HPDE6-E6E7 (cell line): ENCODE data around the gene NALCN.

Experiments
- DNase-seq: peaks from one replicate; pipeline ENCODE4 v3.0.0; 2011; ENCODE audit warnings: missing footprints; ENCODE audit errors: extremely low spot score

NALCN gene

GRCh38 chr13:101416181-101417042, at the start of gene NALCN:
TSS of gene NALCN (minus strand) at chr13:101416508. CDS start at chr13:101399126, 17,382 bp downstream.
- no peak for DNase-seq

GRCh38 chr13:101465877-101466276, 49.6 kb upstream of the NALCN start:
- no peak for DNase-seq

- DNase-seq = no peak
Observed at GRCh38 chr13:101457176-101457575, 40.9 kb upstream of the NALCN start.

- peak; percentile 79 for DNase-seq
Observed at GRCh38 chr13:101455863-101456262, 39.6 kb upstream of the NALCN start.

GRCh38 chr13:101454767-101455166, 38.5 kb upstream of the NALCN start:
- DNase-seq = no peak

GRCh38 chr13:101453784-101454201, 37.5 kb upstream of the NALCN start:
- DNase-seq = no peak

- no peak for DNase-seq
Observed at GRCh38 chr13:101452519-101453485, 36.5 kb upstream of the NALCN start, which contains the start of gene ITGBL1. TSS of gene ITGBL1 (plus strand) at chr13:101452675. CDS start at chr13:101452834, 159 bp downstream.

GRCh38 chr13:101451641-101452040, 35.3 kb upstream of the NALCN start:
- DNase-seq = no peak

GRCh38 chr13:101450749-101451130, 34.4 kb upstream of the NALCN start:
- no peak for DNase-seq

- peak; percentile 43 for DNase-seq
Observed at GRCh38 chr13:101449790-101450748, 33.8 kb upstream of the NALCN start.

GRCh38 chr13:101447852-101448251, 31.5 kb upstream of the NALCN start:
- DNase-seq = no peak

- no peak for DNase-seq
Observed at GRCh38 chr13:101434486-101434885, 18.2 kb upstream of the NALCN start.

- DNase-seq = no peak
Observed at GRCh38 chr13:101433895-101434294, 17.6 kb upstream of the NALCN start.

GRCh38 chr13:101429733-101430132, 13.4 kb upstream of the NALCN start:
- DNase-seq = no peak

- DNase-seq = no peak
Observed at GRCh38 chr13:101425623-101426022, 9.3 kb upstream of the NALCN start.

GRCh38 chr13:101425156-101425471, 8.8 kb upstream of the NALCN start:
- no peak for DNase-seq

GRCh38 chr13:101424381-101425155, 8.3 kb upstream of the NALCN start:
- DNase-seq = no peak

GRCh38 chr13:101423872-101424271, 7.6 kb upstream of the NALCN start:
- DNase-seq = no peak

- DNase-seq = no peak
Observed at GRCh38 chr13:101417501-101417900, 1.2 kb upstream of the NALCN start.

- no peak for DNase-seq
Observed at GRCh38 chr13:101417043-101417406, 717 bp upstream of the NALCN start.
